Mesendoderm (in vitro differentiated cells): ENCODE results near the gene RELCH.

Source experiments
- DNase-seq: peaks from one replicate; pipeline ENCODE4 v3.0.0; 2013
- H2AK5ac ChIP-seq: 2 replicates; pipeline ENCODE4 v1.6.1; 2013; ENCODE audit warnings: low read length, inconsistent platforms
- H2BK120ac ChIP-seq: 2 replicates; pipeline ENCODE4 v1.6.1; 2013; ENCODE audit warnings: low read depth, mild to moderate bottlenecking, low read length, moderate library complexity, mixed read lengths
- H2BK15ac ChIP-seq: replicated peaks from 2 replicates; pipeline ENCODE4 v1.6.1; 2013; ENCODE audit warnings: low read depth, mild to moderate bottlenecking, moderate library complexity
- H2BK5ac ChIP-seq: 2 replicates; pipeline ENCODE4 v1.6.1; 2013; ENCODE audit warnings: low read length, inconsistent platforms
- H3K18ac ChIP-seq: 2 replicates; pipeline ENCODE4 v1.6.1; 2013; ENCODE audit warnings: mild to moderate bottlenecking, low read length, mixed read lengths
- H3K23ac ChIP-seq: one replicate; pipeline ENCODE4 v1.6.1; 2013; ENCODE audit warnings: low read length
- H3K27ac ChIP-seq: 2 replicates; pipeline ENCODE4 v1.5.1; 2013; ENCODE audit warnings: low read depth, mild to moderate bottlenecking, inconsistent platforms, low read length, moderate library complexity
- H3K27me3 ChIP-seq: 2 replicates; pipeline ENCODE4 v1.6.1; 2013; ENCODE audit warnings: low read length, control low read depth, mild to moderate bottlenecking, inconsistent platforms; ENCODE audit not compliant: insufficient read depth, poor library complexity
- H3K36me3 ChIP-seq: 2 replicates; pipeline ENCODE4 v1.6.1; 2013; ENCODE audit warnings: low read length, inconsistent platforms; ENCODE audit not compliant: control insufficient read depth, insufficient read depth
- H3K4ac ChIP-seq: one replicate; pipeline ENCODE4 v1.6.1; 2013; ENCODE audit warnings: low read depth, mild to moderate bottlenecking, low read length, moderate library complexity
- H3K4me1 ChIP-seq: 2 replicates; pipeline ENCODE4 v1.6.1; 2013; ENCODE audit warnings: low read depth, low read length, inconsistent platforms; ENCODE audit not compliant: control insufficient read depth
- H3K4me2 ChIP-seq: 2 replicates; pipeline ENCODE4 v1.6.1; 2013; ENCODE audit warnings: low read length
- H3K4me3 ChIP-seq: 2 replicates; pipeline ENCODE4 v1.5.1; 2013; ENCODE audit warnings: mild to moderate bottlenecking, low read length
- H3K56ac ChIP-seq: one replicate; pipeline ENCODE4 v1.6.1; 2013; ENCODE audit warnings: low read length
- H3K79me1 ChIP-seq: 2 replicates; pipeline ENCODE4 v1.6.1; 2013; ENCODE audit warnings: low read length, inconsistent platforms
- H3K79me2 ChIP-seq: 2 replicates; pipeline ENCODE4 v1.6.1; 2013; ENCODE audit warnings: mild to moderate bottlenecking, low read length; ENCODE audit not compliant: control insufficient read depth, insufficient read depth
- H3K9ac ChIP-seq: 2 replicates; pipeline ENCODE4 v1.6.1; 2013; ENCODE audit warnings: low read length, inconsistent platforms
- H4K5ac ChIP-seq: one replicate; pipeline ENCODE4 v1.6.1; 2013; ENCODE audit warnings: low read length
- H4K8ac ChIP-seq: one replicate; pipeline ENCODE4 v1.6.1; 2013; ENCODE audit warnings: low read depth, mild to moderate bottlenecking, control low read depth, low read length, moderate library complexity
- WGBS: extraction: QIAGEN DNeasy Blood & Tissue Kit; methylation state at CpG from one replicate; pipeline ENCODE4 v1.1.7; 2013; ENCODE audit warnings: low lambda C conversion rate, missing lambda C conversion rate; ENCODE audit not compliant: insufficient coverage; ENCODE audit errors: extremely low coverage; 5-methylcytosine and 5-hydroxymethylcytosine counted together

Gene RELCH

DNA sequence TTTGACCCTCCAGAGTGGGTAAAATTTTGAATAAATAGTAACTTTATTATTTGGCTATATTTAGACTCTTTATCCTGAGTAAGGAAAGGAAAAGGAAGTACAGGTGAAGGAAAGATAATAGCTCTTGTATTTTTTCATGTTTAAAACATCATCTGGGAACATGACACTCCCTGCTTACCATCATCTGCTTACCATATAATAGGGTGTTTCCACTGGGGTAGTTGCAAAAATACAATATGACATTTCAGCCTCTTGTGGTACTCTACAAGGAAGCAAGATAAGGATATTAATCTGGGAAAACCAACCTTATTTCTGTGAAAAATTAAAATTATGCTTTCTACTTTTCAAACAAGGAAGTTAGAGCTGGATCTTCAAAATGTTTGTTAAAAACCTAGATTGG, 9.9 kb downstream of the RELCH start:
- Histone ChIP-seq H3K4me2 (no peak overlapping the region), H2BK5ac (no peak overlapping the region), H3K4me1 (no peaks in the 10 kb centered on the region), H3K23ac (no peak overlapping the region), H3K79me2 (peaks cover 34% of the 10 kb centered on the region), H3K18ac (no peak overlapping the region), H3K4ac (no peak overlapping the region), H2BK120ac (no peak overlapping the region), H3K9ac (no peak overlapping the region), H4K5ac (no peak overlapping the region), H3K79me1 (peaks cover 3% of the 10 kb centered on the region), H3K56ac (no peak overlapping the region), H3K4me3 (no peak overlapping the region), H4K8ac (no peak overlapping the region), H3K27me3 (no peaks in the 10 kb centered on the region), H3K36me3 (no peaks in the 10 kb centered on the region), H3K27ac (no peak overlapping the region), H2BK15ac (no peak overlapping the region), H2AK5ac (no peak overlapping the region)
- DNase-seq, result no peak

GRCh38 chr18:62198259-62198658, 11.2 kb downstream of the RELCH start:
- H3K23ac ChIP-seq, result no peak overlapping the region
- H4K5ac ChIP-seq, result no peak overlapping the region
- WGBS, result no CpG with 5 or more reads among the region's 2 CpGs
- no peaks in the 10 kb centered on the region for H3K27me3 ChIP-seq
- H3K36me3 ChIP-seq, result no peaks in the 10 kb centered on the region
- H3K27ac ChIP-seq, result no peak overlapping the region
- no peak overlapping the region for H4K8ac ChIP-seq
- H3K9ac ChIP-seq, result no peak overlapping the region
- H2BK5ac ChIP-seq, result no peak overlapping the region
- no peak overlapping the region for H2AK5ac ChIP-seq
- no peak overlapping the region for H3K18ac ChIP-seq
- peaks cover 26% of the 10 kb centered on the region for H3K79me2 ChIP-seq
- no peak overlapping the region for H3K4me2 ChIP-seq
- no peak overlapping the region for H2BK120ac ChIP-seq
- H3K79me1 ChIP-seq, result peaks cover 3% of the 10 kb centered on the region
- no peak overlapping the region for H3K56ac ChIP-seq
- no peaks in the 10 kb centered on the region for H3K4me1 ChIP-seq
- H3K4ac ChIP-seq, result no peak overlapping the region
- H3K4me3 ChIP-seq, result no peak overlapping the region
- DNase-seq, result no peak
- H2BK15ac ChIP-seq, result no peak overlapping the region

GRCh38 chr18:62199629-62200028, 12.6 kb downstream of the RELCH start:
- WGBS, result no CpG with 5 or more reads among the region's 2 CpGs
- H3K27me3 ChIP-seq, result no peaks in the 10 kb centered on the region
- H2BK120ac ChIP-seq, result no peak overlapping the region
- no peak overlapping the region for H2AK5ac ChIP-seq
- H3K9ac ChIP-seq, result no peak overlapping the region
- no peak overlapping the region for H3K4me2 ChIP-seq
- no peak overlapping the region for H4K8ac ChIP-seq
- no peak overlapping the region for H3K23ac ChIP-seq
- no peak overlapping the region for H3K4me3 ChIP-seq
- peaks cover 5% of the 10 kb centered on the region for H3K79me1 ChIP-seq
- H4K5ac ChIP-seq, result no peak overlapping the region
- peaks cover 23% of the 10 kb centered on the region for H3K79me2 ChIP-seq
- no peak overlapping the region for H3K18ac ChIP-seq
- H3K27ac ChIP-seq, result no peak overlapping the region
- H2BK5ac ChIP-seq, result no peak overlapping the region
- no peak overlapping the region for H3K56ac ChIP-seq
- H3K4ac ChIP-seq, result no peak overlapping the region
- H3K4me1 ChIP-seq, result no peaks in the 10 kb centered on the region
- H3K36me3 ChIP-seq, result no peaks in the 10 kb centered on the region
- DNase-seq, result no peak
- no peak overlapping the region for H2BK15ac ChIP-seq

DNA sequence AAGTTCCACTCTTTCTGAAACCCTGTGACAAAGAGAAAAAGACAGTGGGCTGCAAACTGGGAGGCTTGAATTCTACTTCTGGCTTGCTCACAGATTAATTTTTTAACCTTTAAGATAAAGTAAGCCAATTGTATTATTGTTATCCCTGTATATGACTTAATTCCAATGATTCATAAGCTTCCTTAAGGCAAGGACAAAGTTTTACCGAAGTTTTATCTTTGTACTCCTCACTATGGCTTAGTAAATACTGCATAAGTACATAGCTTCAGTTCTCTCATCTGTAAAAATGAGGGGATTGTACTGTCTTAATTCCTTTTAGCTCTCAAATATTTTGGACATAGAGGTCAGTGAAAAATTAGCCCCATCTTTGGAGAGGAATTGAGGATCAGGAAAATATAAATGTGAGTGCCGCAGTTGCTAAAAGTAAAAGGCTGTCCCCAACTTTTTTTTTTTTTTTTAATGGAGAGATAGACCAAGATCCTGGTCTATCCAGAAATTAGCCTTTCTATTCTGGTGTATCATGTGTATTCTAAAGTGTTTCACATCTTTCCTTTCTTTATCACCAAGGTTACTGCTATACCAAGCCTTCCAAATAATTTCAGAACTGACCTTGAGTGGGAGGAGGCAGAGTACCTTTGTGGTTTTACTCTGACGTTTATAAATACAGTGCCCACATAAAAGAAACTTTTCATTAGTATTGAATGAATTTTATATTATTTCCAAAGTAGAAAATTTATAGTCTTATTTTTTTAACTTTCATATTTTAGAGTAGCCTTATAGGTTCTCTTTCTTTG, 13.3 kb downstream of the RELCH start:
- H4K5ac ChIP-seq, result no peak overlapping the region
- no peak overlapping the region for H2AK5ac ChIP-seq
- H3K4me2 ChIP-seq, result no peak overlapping the region
- no peak overlapping the region for H2BK5ac ChIP-seq
- H3K79me2 ChIP-seq, result peaks cover 21% of the 10 kb centered on the region
- no peaks in the 10 kb centered on the region for H3K36me3 ChIP-seq
- H3K18ac ChIP-seq, result no peak overlapping the region
- no peak overlapping the region for H3K56ac ChIP-seq
- H3K27me3 ChIP-seq, result no peaks in the 10 kb centered on the region
- no peak overlapping the region for H2BK15ac ChIP-seq
- H3K4me3 ChIP-seq, result no peak overlapping the region
- no peak overlapping the region for H3K4ac ChIP-seq
- H3K27ac ChIP-seq, result no peak overlapping the region
- WGBS, result no CpG with 5 or more reads among the region's 3 CpGs
- H3K23ac ChIP-seq, result no peak overlapping the region
- H3K9ac ChIP-seq, result no peak overlapping the region
- H2BK120ac ChIP-seq, result no peak overlapping the region
- no peak overlapping the region for H4K8ac ChIP-seq
- H3K79me1 ChIP-seq, result peaks cover 5% of the 10 kb centered on the region
- no peaks in the 10 kb centered on the region for H3K4me1 ChIP-seq
- no peak for DNase-seq

- Histone ChIP-seq H3K18ac (no peak overlapping the region), H3K9ac (no peak overlapping the region), H3K27ac (no peak overlapping the region), H3K4me1 (no peaks in the 10 kb centered on the region), H2AK5ac (no peak overlapping the region), H3K23ac (no peak overlapping the region), H3K4me2 (no peak overlapping the region), H3K79me2 (peaks cover 14% of the 10 kb centered on the region), H2BK120ac (no peak overlapping the region), H4K5ac (no peak overlapping the region), H2BK5ac (no peak overlapping the region), H3K79me1 (peaks cover 5% of the 10 kb centered on the region), H4K8ac (no peak overlapping the region), H3K56ac (no peak overlapping the region), H3K36me3 (no peaks in the 10 kb centered on the region), H3K4me3 (no peak overlapping the region), H3K27me3 (no peaks in the 10 kb centered on the region), H3K4ac (no peak overlapping the region), H2BK15ac (no peak overlapping the region)
- no peak for DNase-seq
- no CpG with 5 or more reads among the region's 1 CpG for WGBS
Measured at GRCh38 chr18:62201870-62202269, 14.8 kb downstream of the RELCH start.

DNA sequence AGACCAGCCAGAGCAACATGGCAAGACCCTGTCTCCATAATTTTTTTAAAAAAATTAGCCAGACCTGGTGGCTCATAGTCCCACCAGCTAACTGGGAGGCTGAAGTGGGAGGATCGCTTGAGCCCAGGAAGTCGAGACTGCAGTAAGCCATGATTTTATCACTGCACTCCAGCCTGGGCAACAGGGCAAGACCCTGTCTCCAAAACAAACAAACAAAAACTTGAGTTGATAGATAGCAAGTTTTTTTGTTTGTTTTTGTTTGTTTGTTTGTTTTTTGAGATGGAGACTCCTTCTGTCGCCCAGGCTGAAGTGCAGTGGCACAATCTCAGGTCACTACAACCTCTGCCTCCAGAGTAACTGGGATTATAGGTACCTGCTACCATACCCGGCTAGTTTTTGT, 18.8 kb downstream of the RELCH start:
- no CpG with 5 or more reads among the region's 4 CpGs for WGBS
- no peak for DNase-seq
- no peak overlapping the region for H2BK5ac ChIP-seq
- no peak overlapping the region for H3K4me3 ChIP-seq
- no peak overlapping the region for H3K9ac ChIP-seq
- no peak overlapping the region for H4K8ac ChIP-seq
- H3K79me1 ChIP-seq, result peaks cover 6% of the 10 kb centered on the region
- H3K18ac ChIP-seq, result no peak overlapping the region
- no peaks in the 10 kb centered on the region for H3K27me3 ChIP-seq
- no peak overlapping the region for H3K4ac ChIP-seq
- H2BK15ac ChIP-seq, result no peak overlapping the region
- H3K79me2 ChIP-seq, result peaks cover 16% of the 10 kb centered on the region
- no peak overlapping the region for H3K23ac ChIP-seq
- no peaks in the 10 kb centered on the region for H3K4me1 ChIP-seq
- no peaks in the 10 kb centered on the region for H3K36me3 ChIP-seq
- no peak overlapping the region for H3K27ac ChIP-seq
- H2AK5ac ChIP-seq, result no peak overlapping the region
- no peak overlapping the region for H3K4me2 ChIP-seq
- H3K56ac ChIP-seq, result no peak overlapping the region
- no peak overlapping the region for H2BK120ac ChIP-seq
- H4K5ac ChIP-seq, result no peak overlapping the region
